ENCODE measurements around the gene PUM2. TPM values are rescaled to one million over a fixed set of nuclear protein-coding genes. Genes with fewer than 3 reads are reported as not detected.
A peak's percentile ranks its signal among the peaks of the same experiment; 100 is the strongest.

Gene PUM2
- total and polyA plus RNA-seq, 2 of the 8 experiments (the other 6 are each of a cell fraction or from before 2014, with no cell fraction given): 46.6 to 114 TPM

- TF ChIP-seq, protein P1, sequence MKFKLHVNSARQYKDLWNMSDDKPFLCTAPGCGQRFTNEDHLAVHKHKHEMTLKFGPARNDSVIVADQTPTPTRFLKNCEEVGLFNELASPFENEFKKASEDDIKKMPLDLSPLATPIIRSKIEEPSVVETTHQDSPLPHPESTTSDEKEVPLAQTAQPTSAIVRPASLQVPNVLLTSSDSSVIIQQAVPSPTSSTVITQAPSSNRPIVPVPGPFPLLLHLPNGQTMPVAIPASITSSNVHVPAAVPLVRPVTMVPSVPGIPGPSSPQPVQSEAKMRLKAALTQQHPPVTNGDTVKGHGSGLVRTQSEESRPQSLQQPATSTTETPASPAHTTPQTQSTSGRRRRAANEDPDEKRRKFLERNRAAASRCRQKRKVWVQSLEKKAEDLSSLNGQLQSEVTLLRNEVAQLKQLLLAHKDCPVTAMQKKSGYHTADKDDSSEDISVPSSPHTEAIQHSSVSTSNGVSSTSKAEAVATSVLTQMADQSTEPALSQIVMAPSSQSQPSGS (IDR thresholded peaks at IDR 0.05; ENCODE audit: low read length): no peak
- TF ChIP-seq KDM1A (IDR thresholded peaks at IDR 0.05; ENCODE audit: borderline replicate concordance, low read length) (no peak), RNF2 (IDR thresholded peaks at IDR 0.05; ENCODE audit: borderline replicate concordance, low read depth, low read length, missing control alignments, poor library complexity, severe bottlenecking) (no peak), BACH1 (IDR thresholded peaks at IDR 0.05; ENCODE audit: low read length) (no peak), RFX5 (IDR thresholded peaks at IDR 0.05; ENCODE audit: borderline replicate concordance, low read depth, low read length) (no peak), RAD21 (IDR thresholded peaks at IDR 0.05 in 1 of 2, conservative IDR thresholded peaks at IDR 0.05 in 1 of 2; ENCODE audit: low read depth in 2 of 2, low read length in 2 of 2) (peak; percentile 49 to 50), USF2 (IDR thresholded peaks at IDR 0.05; ENCODE audit: low read length) (no peak; the same call in 1 of the 2 replicates), EZH2 (IDR thresholded peaks at IDR 0.05; ENCODE audit: low read depth, low read length, severe bottlenecking) (no peak), TBP (IDR thresholded peaks at IDR 0.05; ENCODE audit: low read depth, low read length) (no peak), SP4 (IDR thresholded peaks at IDR 0.05; ENCODE audit: low read length) (no peak), POLR2A (IDR thresholded peaks at IDR 0.05; ENCODE audit: control extremely low read depth in 1 of 2, low read depth in 2 of 2, low read length in 2 of 2) (no peak), BCL11A (IDR thresholded peaks at IDR 0.05; ENCODE audit: low read depth in 2 of 2, low read length in 2 of 2) (no peak), TEAD4 (IDR thresholded peaks at IDR 0.05; ENCODE audit: low read depth, low read length) (peak; percentile 99), ATF3 (IDR thresholded peaks at IDR 0.05; ENCODE audit: insufficient read depth, low read depth, low read length) (0 out of 2 replicates have a peak, but pooled peaks have one; percentile 49), GABPA (IDR thresholded peaks at IDR 0.05; ENCODE audit: borderline replicate concordance, insufficient read depth, low read length) (no peak)
- TF ChIP-seq, protein P2, sequence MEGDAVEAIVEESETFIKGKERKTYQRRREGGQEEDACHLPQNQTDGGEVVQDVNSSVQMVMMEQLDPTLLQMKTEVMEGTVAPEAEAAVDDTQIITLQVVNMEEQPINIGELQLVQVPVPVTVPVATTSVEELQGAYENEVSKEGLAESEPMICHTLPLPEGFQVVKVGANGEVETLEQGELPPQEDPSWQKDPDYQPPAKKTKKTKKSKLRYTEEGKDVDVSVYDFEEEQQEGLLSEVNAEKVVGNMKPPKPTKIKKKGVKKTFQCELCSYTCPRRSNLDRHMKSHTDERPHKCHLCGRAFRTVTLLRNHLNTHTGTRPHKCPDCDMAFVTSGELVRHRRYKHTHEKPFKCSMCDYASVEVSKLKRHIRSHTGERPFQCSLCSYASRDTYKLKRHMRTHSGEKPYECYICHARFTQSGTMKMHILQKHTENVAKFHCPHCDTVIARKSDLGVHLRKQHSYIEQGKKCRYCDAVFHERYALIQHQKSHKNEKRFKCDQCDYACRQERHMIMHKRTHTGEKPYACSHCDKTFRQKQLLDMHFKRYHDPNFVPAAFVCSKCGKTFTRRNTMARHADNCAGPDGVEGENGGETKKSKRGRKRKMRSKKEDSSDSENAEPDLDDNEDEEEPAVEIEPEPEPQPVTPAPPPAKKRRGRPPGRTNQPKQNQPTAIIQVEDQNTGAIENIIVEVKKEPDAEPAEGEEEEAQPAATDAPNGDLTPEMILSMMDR (IDR thresholded peaks at IDR 0.05; ENCODE audit: control extremely low read depth in 1 of 3, insufficient read depth in 1 of 3, low read depth in 1 of 3, low read length in 3 of 3): peak; percentile 54 to 96 (median 88)
These were observed 59.5 kb downstream of the PUM2 start (continued) for GRCh38 chr2:20291106-20291564.

Data from H1 (cell line).